ENCODE results near the gene SYT9. TPM values are rescaled to one million over a fixed set of nuclear protein-coding genes. Genes with fewer than 3 reads are reported as not detected.
A peak's percentile ranks its signal among the peaks of the same experiment; 100 is the strongest.

Gene SYT9
- total RNA-seq, 2 donors from 2014 or later: not detected

GRCh38 chr11:7451952-7452494 is 200.3 kb downstream of the SYT9 start:
- H3K9me3 Mint-ChIP-seq: no peaks in the 10 kb centered on the region
- no peak for ATAC-seq
- no peak for DNase-seq (ENCODE audit: low spot score)
- H3K27me3 Mint-ChIP-seq: no peaks in the 10 kb centered on the region
- no peak overlapping the region for H3K4me3 Mint-ChIP-seq
- H3K27ac Mint-ChIP-seq: no peak overlapping the region
- H3K4me1 Mint-ChIP-seq (ENCODE audit: low read depth in 2 of 2): no peaks in the 10 kb centered on the region
- H3K36me3 Mint-ChIP-seq: no peaks in the 10 kb centered on the region

GRCh38 chr11:7454854-7455253 is 203.2 kb downstream of the SYT9 start:
- peaks cover 0 to 7% of the 10 kb centered on the region in 2 donors for H3K27me3 Mint-ChIP-seq
- no peak for ATAC-seq
- H3K9me3 Mint-ChIP-seq: no peaks in the 10 kb centered on the region
- no peak for DNase-seq (ENCODE audit: low spot score)
- H3K27ac Mint-ChIP-seq: no peak overlapping the region
- no peaks in the 10 kb centered on the region for H3K36me3 Mint-ChIP-seq
- no peaks in the 10 kb centered on the region for H3K4me1 Mint-ChIP-seq (ENCODE audit: low read depth in 2 of 2)
- no peak overlapping the region for H3K4me3 Mint-ChIP-seq

- Mint-ChIP-seq H3K4me1 (ENCODE audit: low read depth in 2 of 2) (no peaks in the 10 kb centered on the region), H3K27me3 (peaks cover 0 to 7% of the 10 kb centered on the region in 2 donors), H3K4me3 (no peak overlapping the region), H3K36me3 (no peaks in the 10 kb centered on the region), H3K27ac (no peak overlapping the region), H3K9me3 (no peaks in the 10 kb centered on the region)
- ATAC-seq: no peak
- DNase-seq (ENCODE audit: low spot score): no peak
Measured at GRCh38 chr11:7457211-7457610, 205.5 kb downstream of the SYT9 start.

GRCh38 chr11:7462706-7463105 is 211.0 kb downstream of the SYT9 start:
- H3K9me3 Mint-ChIP-seq: no peaks in the 10 kb centered on the region
- H3K27ac Mint-ChIP-seq: no peak overlapping the region
- ATAC-seq: no peak
- DNase-seq (ENCODE audit: low spot score): no peak
- H3K36me3 Mint-ChIP-seq: no peaks in the 10 kb centered on the region
- H3K27me3 Mint-ChIP-seq: peaks cover 0 to 7% of the 10 kb centered on the region in 2 donors
- peaks cover under 1 to 3% of the 10 kb centered on the region in 2 donors for H3K4me1 Mint-ChIP-seq (ENCODE audit: low read depth in 2 of 2)
- no peak overlapping the region for H3K4me3 Mint-ChIP-seq

GRCh38 chr11:7467652-7468051 is 215.9 kb downstream of the SYT9 start:
- DNase-seq (ENCODE audit: low spot score) (peak; percentile 69), ATAC-seq (peak; percentile 92 to 96)
- H3K4me3 Mint-ChIP-seq: no peak overlapping the region
- H3K27ac Mint-ChIP-seq: peak overlapping the region in 1 of 2 donors; percentile 57
- H3K4me1 Mint-ChIP-seq (ENCODE audit: low read depth in 2 of 2): peaks cover 6 to 10% of the 10 kb centered on the region in 2 donors
- no peaks in the 10 kb centered on the region for H3K9me3 Mint-ChIP-seq
- H3K36me3 Mint-ChIP-seq: no peaks in the 10 kb centered on the region
- peaks cover 3 to 6% of the 10 kb centered on the region in 2 donors for H3K27me3 Mint-ChIP-seq

GRCh38 chr11:7469351-7469865 is 217.7 kb downstream of the SYT9 start:
- Mint-ChIP-seq H3K27ac (no peak overlapping the region), H3K9me3 (no peaks in the 10 kb centered on the region), H3K36me3 (no peaks in the 10 kb centered on the region), H3K27me3 (peaks cover 3 to 6% of the 10 kb centered on the region in 2 donors), H3K4me1 (ENCODE audit: low read depth in 2 of 2) (peaks cover 6 to 15% of the 10 kb centered on the region in 2 donors), H3K4me3 (no peak overlapping the region)
- ATAC-seq (no peak), DNase-seq (ENCODE audit: low spot score) (no peak)

- ATAC-seq (no peak), DNase-seq (ENCODE audit: low spot score) (no peak)
- Mint-ChIP-seq H3K27me3 (peaks cover 3 to 6% of the 10 kb centered on the region in 2 donors), H3K27ac (no peak overlapping the region), H3K36me3 (no peaks in the 10 kb centered on the region), H3K9me3 (no peaks in the 10 kb centered on the region), H3K4me3 (no peak overlapping the region), H3K4me1 (ENCODE audit: low read depth in 2 of 2) (peaks cover 6 to 15% of the 10 kb centered on the region in 2 donors)
Measured at GRCh38 chr11:7471071-7471470, 219.4 kb downstream of the SYT9 start.

GRCh38 chr11:7473717-7474116 is 222.0 kb downstream of the SYT9 start:
- Mint-ChIP-seq H3K36me3 (no peaks in the 10 kb centered on the region), H3K4me3 (no peak overlapping the region), H3K9me3 (no peaks in the 10 kb centered on the region), H3K4me1 (ENCODE audit: low read depth in 2 of 2) (peaks cover 0 to 4% of the 10 kb centered on the region in 2 donors), H3K27me3 (peaks cover 12 to 17% of the 10 kb centered on the region in 2 donors), H3K27ac (no peak overlapping the region)
- peak; percentile 39 to 76 for ATAC-seq
- DNase-seq (ENCODE audit: low spot score): no peak

- H3K27ac Mint-ChIP-seq: no peak overlapping the region
- no peak for ATAC-seq
- no peaks in the 10 kb centered on the region for H3K36me3 Mint-ChIP-seq
- H3K4me3 Mint-ChIP-seq: no peak overlapping the region
- H3K9me3 Mint-ChIP-seq: no peaks in the 10 kb centered on the region
- DNase-seq (ENCODE audit: low spot score): no peak
- H3K4me1 Mint-ChIP-seq (ENCODE audit: low read depth in 2 of 2): no peaks in the 10 kb centered on the region
- H3K27me3 Mint-ChIP-seq: peaks cover 8 to 11% of the 10 kb centered on the region in 2 donors
Measured at GRCh38 chr11:7480113-7480512, 228.4 kb downstream of the SYT9 start.

- Mint-ChIP-seq H3K27me3 (no peaks in the 10 kb centered on the region), H3K27ac (no peak overlapping the region), H3K36me3 (no peaks in the 10 kb centered on the region), H3K4me3 (no peak overlapping the region), H3K9me3 (no peaks in the 10 kb centered on the region), H3K4me1 (ENCODE audit: low read depth in 2 of 2) (no peaks in the 10 kb centered on the region)
- no peak for DNase-seq (ENCODE audit: low spot score)
- ATAC-seq: no peak
Measured at GRCh38 chr11:7484131-7484530, 232.4 kb downstream of the SYT9 start.

GRCh38 chr11:7484645-7485044 is 232.9 kb downstream of the SYT9 start:
- H3K9me3 Mint-ChIP-seq: no peaks in the 10 kb centered on the region
- ATAC-seq: no peak
- DNase-seq (ENCODE audit: low spot score): no peak
- no peak overlapping the region for H3K27ac Mint-ChIP-seq
- no peak overlapping the region for H3K4me3 Mint-ChIP-seq
- H3K36me3 Mint-ChIP-seq: no peaks in the 10 kb centered on the region
- no peaks in the 10 kb centered on the region for H3K27me3 Mint-ChIP-seq
- no peaks in the 10 kb centered on the region for H3K4me1 Mint-ChIP-seq (ENCODE audit: low read depth in 2 of 2)

GRCh38 chr11:7485186-7486097 is 233.7 kb downstream of the SYT9 start, which contains the start of gene OLFML1:
OLFML1 (plus strand) TSS chr11:7485506; CDS start chr11:7485876, 370 bp downstream.
- DNase-seq (ENCODE audit: low spot score): no peak
- no peaks in the 10 kb centered on the region for H3K9me3 Mint-ChIP-seq

GRCh38 chr11:7486098-7486780 is 234.5 kb downstream of the SYT9 start:
- Mint-ChIP-seq H3K4me1 (ENCODE audit: low read depth in 2 of 2) (no peaks in the 10 kb centered on the region), H3K4me3 (no peak overlapping the region), H3K9me3 (no peaks in the 10 kb centered on the region), H3K27me3 (no peaks in the 10 kb centered on the region), H3K36me3 (no peaks in the 10 kb centered on the region), H3K27ac (no peak overlapping the region)
- ATAC-seq (no peak), DNase-seq (ENCODE audit: low spot score) (no peak)

More at GRCh38 chr11:7485186-7486097, 233.7 kb downstream of the SYT9 start, which contains the start of gene OLFML1:
- peak in 1 of 2 donors; percentile 27 for ATAC-seq
- H3K27ac Mint-ChIP-seq: no peak within 1 kb of the TSS
- no peaks in the 10 kb centered on the region for H3K4me1 Mint-ChIP-seq (ENCODE audit: low read depth in 2 of 2)
- no peaks in the 10 kb centered on the region for H3K27me3 Mint-ChIP-seq
- no peak within 1 kb of the TSS for H3K4me3 Mint-ChIP-seq
- H3K36me3 Mint-ChIP-seq: no peaks in the 10 kb centered on the region

GRCh38 chr11:7486781-7487140 is 235.1 kb downstream of the SYT9 start:
- Mint-ChIP-seq H3K4me3 (no peak overlapping the region), H3K27me3 (no peaks in the 10 kb centered on the region), H3K4me1 (ENCODE audit: low read depth in 2 of 2) (no peaks in the 10 kb centered on the region), H3K27ac (no peak overlapping the region), H3K36me3 (no peaks in the 10 kb centered on the region), H3K9me3 (no peaks in the 10 kb centered on the region)
- ATAC-seq (no peak), DNase-seq (ENCODE audit: low spot score) (no peak)
